Measurements from ENCODE around the gene XRN2.

DNA sequence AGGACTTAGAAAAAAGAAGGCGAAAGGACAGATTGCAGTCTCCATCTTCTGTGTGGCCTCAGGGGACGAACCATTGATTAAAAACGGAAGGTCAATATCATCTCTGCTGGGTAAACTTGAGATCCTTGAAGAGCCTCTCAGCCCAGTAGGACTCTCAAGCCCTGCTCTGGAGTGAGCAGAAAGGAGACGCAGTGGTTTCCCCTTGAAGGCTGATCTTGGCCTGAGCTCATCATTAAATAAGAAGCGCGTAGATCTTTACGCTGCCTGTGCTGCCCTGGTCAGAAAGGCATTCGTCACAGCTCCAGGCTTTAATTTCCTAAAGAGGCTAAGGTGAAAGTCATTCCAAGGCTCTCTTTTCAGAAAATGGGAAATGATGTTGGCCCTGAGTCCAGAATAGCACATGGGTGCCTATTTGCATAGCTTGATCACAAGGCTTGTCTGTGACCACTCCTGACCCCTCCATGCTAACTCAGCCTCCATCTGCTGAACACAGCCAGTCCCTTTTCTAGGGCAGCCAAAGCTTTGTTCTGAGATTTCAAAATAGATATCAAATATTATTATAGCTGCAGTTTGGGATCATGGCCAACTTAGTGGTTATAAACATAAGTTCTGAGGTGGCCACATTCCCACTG, 29.3 kb upstream of the XRN2 start:
- no peak for TF ChIP-seq EZH2 (IDR thresholded peaks at IDR 0.05; ENCODE audit: borderline replicate concordance, insufficient read depth, low read depth, low read length, poor library complexity, severe bottlenecking)
- TF ChIP-seq CTCF (IDR thresholded peaks at IDR 0.05), result no peak
